Measurements from ENCODE around the gene LNP1. TPM values are rescaled to one million over a fixed set of nuclear protein-coding genes. Genes with fewer than 3 reads are reported as not detected.
A peak's percentile ranks its signal among the peaks of the same experiment; 100 is the strongest.
"Not testable (repeated sequence)": the region's sequence is repeated elsewhere in the genome, so short reads cannot be mapped to it uniquely, and the experiment has no call there.

The LNP1 gene
- total RNA-seq, 1 donor from 2014 or later, result 2.6 TPM

GRCh38 chr3:100458814-100459213 is 57.5 kb downstream of the LNP1 start:
- DNase-seq (no peak), ATAC-seq (ENCODE audit: poor library complexity) (no peak)
- intact Hi-C loops (cut with DNase I), result no loop called here

GRCh38 chr3:100463002-100463401 is 61.7 kb downstream of the LNP1 start:
- intact Hi-C loops (cut with DNase I), result loop anchor here (5.0 kb wide), 1 partner anchor 129 kb away; no protein-coding TSS in a partner anchor
- peak; percentile 92 for ATAC-seq (ENCODE audit: poor library complexity)
- DNase-seq, result no peak

- ATAC-seq (ENCODE audit: poor library complexity), result no peak
- intact Hi-C loops (cut with DNase I), result loop anchor here (5.0 kb wide), 1 partner anchor 129 kb away; no protein-coding TSS in a partner anchor
- no peak for DNase-seq
Observed at GRCh38 chr3:100463646-100464155, 62.4 kb downstream of the LNP1 start.

- intact Hi-C loops (cut with DNase I), result no loop called here
- no peak for DNase-seq
- no peak for ATAC-seq (ENCODE audit: poor library complexity)
Observed at GRCh38 chr3:100465892-100466777, 64.8 kb downstream of the LNP1 start.

- ATAC-seq (ENCODE audit: poor library complexity), result no peak
- intact Hi-C loops (cut with DNase I), result no loop called here
- DNase-seq, result no peak
Observed at GRCh38 chr3:100467133-100467532, 65.8 kb downstream of the LNP1 start.

- ATAC-seq (ENCODE audit: poor library complexity) (no peak), DNase-seq (no peak)
- intact Hi-C loops (cut with DNase I), result no loop called here
Observed at GRCh38 chr3:100468676-100469075, 67.3 kb downstream of the LNP1 start.

GRCh38 chr3:100470951-100471350 is 69.6 kb downstream of the LNP1 start:
- intact Hi-C loops (cut with DNase I), result no loop called here
- ATAC-seq (ENCODE audit: poor library complexity), result no peak
- DNase-seq, result no peak

- ATAC-seq (ENCODE audit: poor library complexity) (no peak), DNase-seq (no peak)
- intact Hi-C loops (cut with DNase I), result no loop called here
Observed at GRCh38 chr3:100471444-100471843, 70.1 kb downstream of the LNP1 start.

GRCh38 chr3:100477851-100478360 is 76.6 kb downstream of the LNP1 start:
- intact Hi-C loops (cut with DNase I); DNase-seq; ATAC-seq (ENCODE audit: poor library complexity): not testable (repeated sequence)

- ATAC-seq (ENCODE audit: poor library complexity); DNase-seq; intact Hi-C loops (cut with DNase I): not testable (repeated sequence)
Observed at GRCh38 chr3:100478521-100478920, 77.2 kb downstream of the LNP1 start.

GRCh38 chr3:100480081-100480480 is 78.7 kb downstream of the LNP1 start:
- intact Hi-C loops (cut with DNase I), result no loop called here
- DNase-seq, result no peak
- no peak for ATAC-seq (ENCODE audit: poor library complexity)

GRCh38 chr3:100482176-100482575 is 80.8 kb downstream of the LNP1 start:
- ATAC-seq (ENCODE audit: poor library complexity), result no peak
- no peak for DNase-seq
- intact Hi-C loops (cut with DNase I), result no loop called here

- DNase-seq (no peak), ATAC-seq (ENCODE audit: poor library complexity) (no peak)
- intact Hi-C loops (cut with DNase I), result no loop called here
Observed at GRCh38 chr3:100483529-100483928, 82.2 kb downstream of the LNP1 start.

GRCh38 chr3:100486808-100487207 is 85.5 kb downstream of the LNP1 start:
- ATAC-seq (ENCODE audit: poor library complexity), result no peak

GRCh38 chr3:100489118-100489517 is 87.8 kb downstream of the LNP1 start:
- intact Hi-C loops (cut with DNase I), result no loop called here
- DNase-seq, result no peak
- ATAC-seq (ENCODE audit: poor library complexity), result no peak

More at GRCh38 chr3:100486808-100487207, 85.5 kb downstream of the LNP1 start:
- intact Hi-C loops (cut with DNase I), result no loop called here
- DNase-seq, result no peak

- DNase-seq, result peak; percentile 98
- ATAC-seq (ENCODE audit: poor library complexity), result peak; percentile 100
- intact Hi-C loops (cut with DNase I), result no loop called here
Observed at GRCh38 chr3:100492059-100493006, 91.0 kb downstream of the LNP1 start, which contains the start of gene TMEM45A. TSS of gene TMEM45A (plus strand) at chr3:100492619. CDS start at chr3:100555212, 62,593 bp downstream.

- ATAC-seq (ENCODE audit: poor library complexity), result no peak
- no peak for DNase-seq
- intact Hi-C loops (cut with DNase I), result no loop called here
Observed at GRCh38 chr3:100496711-100497261, 95.4 kb downstream of the LNP1 start.

- DNase-seq, result no peak
- intact Hi-C loops (cut with DNase I), result no loop called here
- no peak for ATAC-seq (ENCODE audit: poor library complexity)
Observed at GRCh38 chr3:100499651-100500050, 98.3 kb downstream of the LNP1 start.

All from Right ventricle myocardium superior (tissue), 1 donor.